HepG2 (cell line): ENCODE data around the gene NPB. TPM values are rescaled to one million over a fixed set of nuclear protein-coding genes. Genes with fewer than 3 reads are reported as not detected.

Source experiments
- ATF7-NPFF ChIP-seq: sonication (generic); formaldehyde crosslinking; IDR thresholded peaks from 2 replicates; pipeline ENCODE4 v1.8.1; 2023; ENCODE audit warnings: mild to moderate bottlenecking, low read depth, missing genetic modification reagents, moderate library complexity
- CAMTA2 ChIP-seq: sonication (generic); formaldehyde crosslinking; IDR thresholded peaks from 2 replicates; pipeline ENCODE4 v1.4.0; 2020; ENCODE audit warnings: mild to moderate bottlenecking, missing genetic modification reagents, borderline replicate concordance
- FLYWCH1 ChIP-seq: sonication (generic); formaldehyde crosslinking; IDR thresholded peaks from 2 replicates; pipeline ENCODE4 v1.8.1; 2023; ENCODE audit warnings: mild to moderate bottlenecking, missing genetic modification reagents
- MTA3 ChIP-seq: sonication (generic); formaldehyde crosslinking; IDR thresholded peaks from 2 replicates; pipeline ENCODE4 v1.4.0; 2020; ENCODE audit warnings: missing genetic modification reagents
- MTF2 ChIP-seq: sonication (generic); formaldehyde crosslinking; IDR thresholded peaks from 2 replicates; pipeline ENCODE4 v1.5.0; 2020; ENCODE audit warnings: missing genetic modification reagents, borderline replicate concordance
- PHF21A ChIP-seq: sonication (generic); formaldehyde crosslinking; IDR thresholded peaks from 2 replicates; pipeline ENCODE4 v1.5.0; 2020; ENCODE audit warnings: mild to moderate bottlenecking, missing genetic modification reagents
- REPIN1 ChIP-seq: sonication (generic); formaldehyde crosslinking; IDR thresholded peaks from 2 replicates; pipeline ENCODE4 v1.8.0; 2022; ENCODE audit warnings: missing genetic modification reagents, low read depth, mild to moderate bottlenecking, borderline replicate concordance
- SALL1 ChIP-seq: sonication (generic); formaldehyde crosslinking; IDR thresholded peaks from 2 replicates; pipeline ENCODE4 v1.8.0; 2022; ENCODE audit warnings: mild to moderate bottlenecking, missing genetic modification reagents
- SRSF9 ChIP-seq: fragments of 200-400 bp; formaldehyde crosslinking; IDR thresholded peaks from 2 replicates; pipeline ENCODE4 v1.6.1; 2018; ENCODE audit warnings: borderline replicate concordance, mild to moderate bottlenecking, low read depth, low read length; ENCODE audit not compliant: insufficient read depth, poor library complexity, severe bottlenecking
- ZBTB1 ChIP-seq: sonication (generic); formaldehyde crosslinking; IDR thresholded peaks from 2 replicates; pipeline ENCODE4 v1.4.0; 2020; ENCODE audit warnings: missing genetic modification reagents, borderline replicate concordance
- ZBTB7A ChIP-seq: sonication (generic); formaldehyde crosslinking; IDR thresholded peaks from 2 replicates; pipeline ENCODE4 v1.8.0; 2022; ENCODE audit warnings: mild to moderate bottlenecking, missing genetic modification reagents
- ZNF33A ChIP-seq: sonication (generic); formaldehyde crosslinking; IDR thresholded peaks from 2 replicates; pipeline ENCODE4 v1.5.1; 2020; ENCODE audit warnings: missing genetic modification reagents, mild to moderate bottlenecking, moderate library complexity, borderline replicate concordance
- ZNF432 ChIP-seq: sonication (generic); formaldehyde crosslinking; IDR thresholded peaks from 2 replicates; pipeline ENCODE4 v1.5.0; 2020; ENCODE audit warnings: missing genetic modification reagents, mild to moderate bottlenecking, borderline replicate concordance
- ZNF577 ChIP-seq: sonication (generic); formaldehyde crosslinking; IDR thresholded peaks from 2 replicates; pipeline ENCODE4 v1.4.0; 2020; ENCODE audit warnings: mild to moderate bottlenecking, low read depth, missing genetic modification reagents, borderline replicate concordance
- ZSCAN30 ChIP-seq: sonication (generic); formaldehyde crosslinking; IDR thresholded peaks from 2 replicates; pipeline ENCODE4 v1.5.0; 2020; ENCODE audit warnings: mild to moderate bottlenecking, missing genetic modification reagents
- polyA plus RNA-seq, 8 experiments: library from polyadenylated mRNA; depleted of rRNA in 3 of 8; stranded (reverse) in 7 of 8; unstranded in 1 of 8; fragments of >200 nt; fragmentation: Illumina TruSeq in 4 of 8; extraction: Trizol in 4 of 8; gene quantifications; 2 replicates each; pipeline versions ENCODE4 v1.2.1 to v1.2.3, GENCODE V29; 2011 to 2016; ENCODE audit warnings: low read depth in 4 of 8, missing spikeins in 1 of 8, mixed read lengths in 1 of 8; ENCODE audit not compliant: insufficient read depth in 1 of 8
- total RNA-seq, 5 experiments: library from RNA; depleted of rRNA; stranded (reverse); fragments of >200 nt; fragmentation: Illumina TruSeq; extraction: Trizol; gene quantifications; 2 replicates each; pipeline ENCODE4 v1.2.3, GENCODE V29; 2016; ENCODE audit warnings: low read depth in 1 of 5
- TF ChIP-seq, protein P1 (sequence below): sonication (generic); formaldehyde crosslinking; IDR thresholded peaks from 2 replicates; pipeline ENCODE4 v1.4.0; 2020; ENCODE audit warnings: missing genetic modification reagents, mild to moderate bottlenecking, borderline replicate concordance
- TF ChIP-seq, protein P2 (sequence below): sonication (generic); formaldehyde crosslinking; IDR thresholded peaks from 2 replicates; pipeline ENCODE4 v1.5.0; 2020; ENCODE audit warnings: mild to moderate bottlenecking, missing genetic modification reagents, moderate library complexity
- TF ChIP-seq, protein P3 (sequence below): IDR thresholded peaks from 2 replicates; pipeline ENCODE4 v1.6.1; 2016; ENCODE audit warnings: low read depth
- TF ChIP-seq, protein P4 (sequence below): sonication (generic); formaldehyde crosslinking; IDR thresholded peaks from 2 replicates; pipeline ENCODE4 v1.5.0; 2020; ENCODE audit warnings: missing genetic modification reagents
- TF ChIP-seq, protein P5 (sequence below): sonication (generic); formaldehyde crosslinking; IDR thresholded peaks from 2 replicates; pipeline ENCODE4; 2020; ENCODE audit warnings: missing genetic modification reagents, mild to moderate bottlenecking, borderline replicate concordance

Gene NPB
- total and polyA plus RNA-seq, 2 of the 13 experiments (the other 11 are each of a cell fraction or from before 2014, with no cell fraction given): 0.11 to 0.93 TPM

DNA sequence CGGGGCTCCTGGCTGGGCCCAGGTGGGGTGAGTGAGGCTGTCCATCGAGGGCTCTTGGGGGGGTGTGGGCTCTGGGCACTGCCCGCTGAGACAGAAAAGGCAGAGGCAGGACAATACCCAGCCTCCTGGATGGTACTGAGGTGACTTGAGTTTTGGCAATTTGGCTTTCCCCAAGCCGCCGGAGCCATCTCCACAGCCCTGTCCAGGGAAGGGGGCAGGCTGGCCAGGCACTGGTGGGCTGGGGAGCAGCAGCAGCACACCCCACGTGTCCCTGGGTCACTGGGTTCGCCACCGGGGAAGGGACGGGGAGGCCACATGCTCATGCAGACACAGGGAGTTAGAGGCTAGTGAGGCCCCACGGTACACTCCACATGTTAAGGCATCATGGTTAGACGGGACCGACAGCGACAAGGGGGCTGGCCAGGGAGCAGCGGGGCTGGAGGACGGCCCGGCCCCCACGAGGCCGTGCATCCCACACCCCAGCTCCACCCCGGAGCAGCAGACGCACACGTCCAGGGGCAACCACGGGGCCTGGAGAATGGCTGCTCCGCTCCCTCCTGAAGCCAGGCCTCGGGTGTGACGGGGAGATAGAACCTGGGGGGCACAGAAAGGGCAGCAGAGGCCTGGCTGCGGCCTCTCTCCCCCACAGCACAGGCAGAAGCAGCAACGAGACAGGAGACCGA, 33.9 kb upstream of the NPB start (continued):
- TF ChIP-seq ZNF33A (CRISPR knock-in tag) (0 out of 2 replicates have a peak, but pooled peaks have one; percentile 11), ZNF577 (CRISPR knock-in tag) (no peak), MTA3 (no peak), SRSF9 (no peak), PHF21A (CRISPR knock-in tag) (no peak), ZBTB7A (no peak), CAMTA2 (CRISPR knock-in tag) (peak; percentile 49; the same call in 1 of the 2 replicates), ZSCAN30 (no peak), SALL1 (CRISPR knock-in tag) (peak; percentile 62; the same call in 1 of the 2 replicates), ZNF432 (no peak), FLYWCH1 (CRISPR knock-in tag) (0 out of 2 replicates have a peak, but pooled peaks have one; percentile 39), MTF2 (0 out of 2 replicates have a peak, but pooled peaks have one; percentile 53), REPIN1 (CRISPR knock-in tag) (0 out of 2 replicates have a peak, but pooled peaks have one; percentile 13), ZBTB1 (CRISPR knock-in tag) (no peak), ATF7-NPFF (CRISPR knock-in tag) (peak; percentile 66)
- TF ChIP-seq, protein P1, sequence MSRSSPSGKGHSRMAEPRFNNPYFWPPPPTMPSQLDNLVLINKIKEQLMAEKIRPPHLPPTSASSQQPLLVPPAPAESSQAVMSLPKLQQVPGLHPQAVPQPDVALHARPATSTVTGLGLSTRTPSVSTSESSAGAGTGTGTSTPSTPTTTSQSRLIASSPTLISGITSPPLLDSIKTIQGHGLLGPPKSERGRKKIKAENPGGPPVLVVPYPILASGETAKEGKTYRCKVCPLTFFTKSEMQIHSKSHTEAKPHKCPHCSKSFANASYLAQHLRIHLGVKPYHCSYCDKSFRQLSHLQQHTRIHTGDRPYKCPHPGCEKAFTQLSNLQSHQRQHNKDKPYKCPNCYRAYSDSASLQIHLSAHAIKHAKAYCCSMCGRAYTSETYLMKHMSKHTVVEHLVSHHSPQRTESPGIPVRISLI: no peak
- TF ChIP-seq, protein P2, sequence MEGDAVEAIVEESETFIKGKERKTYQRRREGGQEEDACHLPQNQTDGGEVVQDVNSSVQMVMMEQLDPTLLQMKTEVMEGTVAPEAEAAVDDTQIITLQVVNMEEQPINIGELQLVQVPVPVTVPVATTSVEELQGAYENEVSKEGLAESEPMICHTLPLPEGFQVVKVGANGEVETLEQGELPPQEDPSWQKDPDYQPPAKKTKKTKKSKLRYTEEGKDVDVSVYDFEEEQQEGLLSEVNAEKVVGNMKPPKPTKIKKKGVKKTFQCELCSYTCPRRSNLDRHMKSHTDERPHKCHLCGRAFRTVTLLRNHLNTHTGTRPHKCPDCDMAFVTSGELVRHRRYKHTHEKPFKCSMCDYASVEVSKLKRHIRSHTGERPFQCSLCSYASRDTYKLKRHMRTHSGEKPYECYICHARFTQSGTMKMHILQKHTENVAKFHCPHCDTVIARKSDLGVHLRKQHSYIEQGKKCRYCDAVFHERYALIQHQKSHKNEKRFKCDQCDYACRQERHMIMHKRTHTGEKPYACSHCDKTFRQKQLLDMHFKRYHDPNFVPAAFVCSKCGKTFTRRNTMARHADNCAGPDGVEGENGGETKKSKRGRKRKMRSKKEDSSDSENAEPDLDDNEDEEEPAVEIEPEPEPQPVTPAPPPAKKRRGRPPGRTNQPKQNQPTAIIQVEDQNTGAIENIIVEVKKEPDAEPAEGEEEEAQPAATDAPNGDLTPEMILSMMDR (CRISPR knock-in tag): 0 out of 2 replicates have a peak, but pooled peaks have one; percentile 1
- TF ChIP-seq, protein P3, sequence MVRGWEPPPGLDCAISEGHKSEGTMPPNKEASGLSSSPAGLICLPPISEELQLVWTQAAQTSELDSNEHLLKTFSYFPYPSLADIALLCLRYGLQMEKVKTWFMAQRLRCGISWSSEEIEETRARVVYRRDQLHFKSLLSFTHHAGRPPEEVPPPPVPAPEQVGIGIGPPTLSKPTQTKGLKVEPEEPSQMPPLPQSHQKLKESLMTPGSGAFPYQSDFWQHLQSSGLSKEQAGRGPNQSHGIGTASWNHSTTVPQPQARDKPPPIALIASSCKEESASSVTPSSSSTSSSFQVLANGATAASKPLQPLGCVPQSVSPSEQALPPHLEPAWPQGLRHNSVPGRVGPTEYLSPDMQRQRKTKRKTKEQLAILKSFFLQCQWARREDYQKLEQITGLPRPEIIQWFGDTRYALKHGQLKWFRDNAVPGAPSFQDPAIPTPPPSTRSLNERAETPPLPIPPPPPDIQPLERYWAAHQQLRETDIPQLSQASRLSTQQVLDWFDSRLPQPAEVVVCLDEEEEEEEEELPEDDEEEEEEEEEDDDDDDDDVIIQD (CRISPR knock-in tag): no peak
- TF ChIP-seq, protein P4, sequence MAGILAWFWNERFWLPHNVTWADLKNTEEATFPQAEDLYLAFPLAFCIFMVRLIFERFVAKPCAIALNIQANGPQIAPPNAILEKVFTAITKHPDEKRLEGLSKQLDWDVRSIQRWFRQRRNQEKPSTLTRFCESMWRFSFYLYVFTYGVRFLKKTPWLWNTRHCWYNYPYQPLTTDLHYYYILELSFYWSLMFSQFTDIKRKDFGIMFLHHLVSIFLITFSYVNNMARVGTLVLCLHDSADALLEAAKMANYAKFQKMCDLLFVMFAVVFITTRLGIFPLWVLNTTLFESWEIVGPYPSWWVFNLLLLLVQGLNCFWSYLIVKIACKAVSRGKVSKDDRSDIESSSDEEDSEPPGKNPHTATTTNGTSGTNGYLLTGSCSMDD (CRISPR knock-in tag): no peak
- TF ChIP-seq, protein P5, sequence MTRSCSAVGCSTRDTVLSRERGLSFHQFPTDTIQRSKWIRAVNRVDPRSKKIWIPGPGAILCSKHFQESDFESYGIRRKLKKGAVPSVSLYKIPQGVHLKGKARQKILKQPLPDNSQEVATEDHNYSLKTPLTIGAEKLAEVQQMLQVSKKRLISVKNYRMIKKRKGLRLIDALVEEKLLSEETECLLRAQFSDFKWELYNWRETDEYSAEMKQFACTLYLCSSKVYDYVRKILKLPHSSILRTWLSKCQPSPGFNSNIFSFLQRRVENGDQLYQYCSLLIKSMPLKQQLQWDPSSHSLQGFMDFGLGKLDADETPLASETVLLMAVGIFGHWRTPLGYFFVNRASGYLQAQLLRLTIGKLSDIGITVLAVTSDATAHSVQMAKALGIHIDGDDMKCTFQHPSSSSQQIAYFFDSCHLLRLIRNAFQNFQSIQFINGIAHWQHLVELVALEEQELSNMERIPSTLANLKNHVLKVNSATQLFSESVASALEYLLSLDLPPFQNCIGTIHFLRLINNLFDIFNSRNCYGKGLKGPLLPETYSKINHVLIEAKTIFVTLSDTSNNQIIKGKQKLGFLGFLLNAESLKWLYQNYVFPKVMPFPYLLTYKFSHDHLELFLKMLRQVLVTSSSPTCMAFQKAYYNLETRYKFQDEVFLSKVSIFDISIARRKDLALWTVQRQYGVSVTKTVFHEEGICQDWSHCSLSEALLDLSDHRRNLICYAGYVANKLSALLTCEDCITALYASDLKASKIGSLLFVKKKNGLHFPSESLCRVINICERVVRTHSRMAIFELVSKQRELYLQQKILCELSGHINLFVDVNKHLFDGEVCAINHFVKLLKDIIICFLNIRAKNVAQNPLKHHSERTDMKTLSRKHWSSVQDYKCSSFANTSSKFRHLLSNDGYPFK: 0 out of 2 replicates have a peak, but pooled peaks have one; percentile 6
